Thymus (tissue), 11 donors: Measurements from ENCODE around the gene BSPRY. TPM values are rescaled to one million over a fixed set of nuclear protein-coding genes. Genes with fewer than 3 reads are reported as not detected.
"Not testable (repeated sequence)": the region's sequence is repeated elsewhere in the genome, so short reads cannot be mapped to it uniquely, and the experiment has no call there.

ENCODE experiments used
- DNase-seq, 9 donors: peaks; one replicate each; pipeline ENCODE4 v3.0.0-alpha.2; 2013; ENCODE audit warnings: low spot score in 9 of 9, low read depth in 6 of 9, missing footprints in 1 of 9
- H3K27ac ChIP-seq, 2 donors: one replicate each; pipeline ENCODE4 v1.5.1; 2013; ENCODE audit warnings: control low read depth in 1 of 2, low read depth in 1 of 2, low read length in 1 of 2, mild to moderate bottlenecking in 1 of 2, moderate library complexity in 1 of 2
- H3K27me3 ChIP-seq, 2 donors: one replicate each; pipeline ENCODE4 v1.5.1; 2013; ENCODE audit warnings: low read length in 1 of 2; ENCODE audit not compliant: control insufficient read depth in 2 of 2, insufficient read depth in 1 of 2
- H3K36me3 ChIP-seq, 2 donors: one replicate each; pipeline ENCODE4 v1.5.1; 2013; ENCODE audit warnings: low read length in 1 of 2, mild to moderate bottlenecking in 1 of 2, moderate library complexity in 1 of 2; ENCODE audit not compliant: control insufficient read depth in 2 of 2, insufficient read depth in 2 of 2
- H3K4me1 ChIP-seq, 2 donors: one replicate each; pipeline ENCODE4 v1.5.1; 2013; ENCODE audit warnings: low read length in 2 of 2; ENCODE audit not compliant: control insufficient read depth in 2 of 2, insufficient read depth in 2 of 2
- H3K4me3 ChIP-seq, 2 donors: one replicate each; pipeline ENCODE4 v1.5.1; 2013; ENCODE audit warnings: low read length in 2 of 2, control low read depth in 1 of 2, mild to moderate bottlenecking in 1 of 2
- H3K9me3 ChIP-seq, 2 donors: one replicate each; pipeline ENCODE4 v1.5.1; 2013; ENCODE audit warnings: low read length in 1 of 2, mild to moderate bottlenecking in 1 of 2; ENCODE audit not compliant: control insufficient read depth in 2 of 2, insufficient read depth in 1 of 2
- WGBS: extraction: QIAGEN DNeasy Blood & Tissue Kit; methylation state at CpG from one replicate; pipeline ENCODE4 v1.1.7; 2013; 5-methylcytosine and 5-hydroxymethylcytosine counted together
- polyA plus RNA-seq: library from polyadenylated mRNA; stranded (reverse); fragments of 200-250 nt; gene quantifications from one replicate; pipeline ENCODE4 v1.2.3, GENCODE V29; 2013
- total RNA-seq: library from RNA; stranded (reverse); fragments of 120-200 nt; gene quantifications from one replicate; pipeline ENCODE4 v1.2.4, GENCODE V29; 2013
- donor health status: healthy.

Gene BSPRY
- total and polyA plus RNA-seq, 2 donors, result 2.3 to 6.1 TPM

GRCh38 chr9:113360242-113360842 lies 11.0 kb downstream of the BSPRY start:
- no peak for DNase-seq
- Histone ChIP-seq H3K36me3 (no peaks in the 10 kb centered on the region), H3K27me3 (no peaks in the 10 kb centered on the region), H3K4me1 (no peaks in the 10 kb centered on the region), H3K9me3 (no peaks in the 10 kb centered on the region), H3K27ac (no peak overlapping the region), H3K4me3 (no peak overlapping the region)
- 93% methylated on average over 15 of the region's 15 CpGs for WGBS

- no peaks in the 10 kb centered on the region for H3K9me3 ChIP-seq
- H3K27ac ChIP-seq, result no peak overlapping the region
- H3K4me3 ChIP-seq, result no peak overlapping the region
- no peak for DNase-seq
- H3K36me3 ChIP-seq, result no peaks in the 10 kb centered on the region
- no peaks in the 10 kb centered on the region for H3K4me1 ChIP-seq
- 96% methylated on average over 7 of the region's 7 CpGs for WGBS
- H3K27me3 ChIP-seq, result no peaks in the 10 kb centered on the region
These were observed 12.1 kb downstream of the BSPRY start for GRCh38 chr9:113361304-113362018.

- no peak overlapping the region for H3K4me3 ChIP-seq
- H3K9me3 ChIP-seq, result no peaks in the 10 kb centered on the region
- no peak for DNase-seq
- H3K36me3 ChIP-seq, result no peaks in the 10 kb centered on the region
- WGBS, result 81% methylated on average over 3 of the region's 3 CpGs
- H3K27me3 ChIP-seq, result no peaks in the 10 kb centered on the region
- H3K27ac ChIP-seq, result no peak overlapping the region
- H3K4me1 ChIP-seq, result no peaks in the 10 kb centered on the region
These were observed 14.0 kb downstream of the BSPRY start for GRCh38 chr9:113363336-113363735.

- no peak for DNase-seq
- no peaks in the 10 kb centered on the region for H3K27me3 ChIP-seq
- H3K27ac ChIP-seq, result no peak overlapping the region
- 96% methylated on average over 1 of the region's 1 CpG for WGBS
- no peak overlapping the region for H3K4me3 ChIP-seq
- no peaks in the 10 kb centered on the region for H3K9me3 ChIP-seq
- no peaks in the 10 kb centered on the region for H3K36me3 ChIP-seq
- H3K4me1 ChIP-seq, result no peaks in the 10 kb centered on the region
These were observed 15.6 kb downstream of the BSPRY start for GRCh38 chr9:113364951-113365350.

- H3K27me3 ChIP-seq, H3K27ac ChIP-seq, DNase-seq, H3K4me1 ChIP-seq, H3K9me3 ChIP-seq, H3K4me3 ChIP-seq, H3K36me3 ChIP-seq: not testable (repeated sequence)
- WGBS, result 98% methylated on average over 3 of the region's 3 CpGs
These were observed 16.3 kb downstream of the BSPRY start for GRCh38 chr9:113365652-113366051.

- WGBS, result 96% methylated on average over 5 of the region's 5 CpGs
- Histone ChIP-seq H3K36me3 (peaks cover 3 to 10% of the 10 kb centered on the region in 2 donors), H3K4me3 (no peak overlapping the region), H3K27me3 (no peaks in the 10 kb centered on the region), H3K27ac (no peak overlapping the region), H3K4me1 (no peaks in the 10 kb centered on the region), H3K9me3 (no peaks in the 10 kb centered on the region)
- DNase-seq, result no peak
These were observed 19.1 kb downstream of the BSPRY start for GRCh38 chr9:113368348-113368981.

- Histone ChIP-seq H3K4me3 (no peak overlapping the region), H3K27ac (no peak overlapping the region), H3K9me3 (no peaks in the 10 kb centered on the region), H3K36me3 (peaks cover 7 to 18% of the 10 kb centered on the region in 2 donors), H3K4me1 (no peaks in the 10 kb centered on the region), H3K27me3 (no peaks in the 10 kb centered on the region)
- DNase-seq, result no peak
- 87% methylated on average over 13 of the region's 13 CpGs for WGBS
These were observed 19.9 kb downstream of the BSPRY start for GRCh38 chr9:113368982-113369854.

- H3K27me3 ChIP-seq, result no peaks in the 10 kb centered on the region
- H3K4me1 ChIP-seq, result no peaks in the 10 kb centered on the region
- H3K4me3 ChIP-seq, result no peak overlapping the region
- no peaks in the 10 kb centered on the region for H3K9me3 ChIP-seq
- 97% methylated on average over 11 of the region's 11 CpGs for WGBS
- DNase-seq, result no peak
- no peak overlapping the region for H3K27ac ChIP-seq
- H3K36me3 ChIP-seq, result peaks cover 10 to 19% of the 10 kb centered on the region in 2 donors
These were observed 20.5 kb downstream of the BSPRY start for GRCh38 chr9:113369855-113370140.
